Esophagus (tissue), 2 donors: ENCODE results near the gene CCDC106. TPM values are rescaled to one million over a fixed set of nuclear protein-coding genes. Genes with fewer than 3 reads are reported as not detected.

Experiments
- H3K27ac ChIP-seq, 2 donors: one replicate each; pipeline ENCODE4 v1.5.1; 2013; ENCODE audit warnings: low read depth in 2 of 2, mild to moderate bottlenecking in 2 of 2, inconsistent platforms in 1 of 2, low read length in 1 of 2, moderate library complexity in 1 of 2
- H3K27me3 ChIP-seq, 2 donors: one replicate each; pipeline ENCODE4 v1.6.1; 2013; ENCODE audit warnings: low read length in 2 of 2, control low read depth in 1 of 2, mild to moderate bottlenecking in 1 of 2; ENCODE audit not compliant: insufficient read depth in 2 of 2, control insufficient read depth in 1 of 2
- H3K36me3 ChIP-seq, 2 donors: one replicate each; pipeline ENCODE4 v1.6.1; 2013; ENCODE audit warnings: low read length in 1 of 2; ENCODE audit not compliant: control insufficient read depth in 2 of 2, insufficient read depth in 2 of 2
- H3K4me1 ChIP-seq, 2 donors: one replicate each; pipeline ENCODE4 v1.6.1; 2013; ENCODE audit warnings: low read length in 1 of 2; ENCODE audit not compliant: control insufficient read depth in 2 of 2, insufficient read depth in 2 of 2
- H3K4me3 ChIP-seq, 2 donors: one replicate each; pipeline ENCODE4 v1.5.1; 2013; ENCODE audit warnings: low read length in 2 of 2, mild to moderate bottlenecking in 2 of 2, low read depth in 1 of 2, moderate library complexity in 1 of 2
- H3K9me3 ChIP-seq, 2 donors: one replicate each; pipeline ENCODE4 v1.6.1; 2013; ENCODE audit warnings: mild to moderate bottlenecking in 2 of 2, low read depth in 1 of 2, low read length in 1 of 2, moderate library complexity in 1 of 2; ENCODE audit not compliant: control insufficient read depth in 2 of 2, insufficient read depth in 1 of 2
- WGBS, 2 donors: extraction: QIAGEN DNeasy Blood & Tissue Kit; methylation state at CpG; one replicate each; pipeline ENCODE4 v1.1.7; 2013; 5-methylcytosine and 5-hydroxymethylcytosine counted together
- polyA plus RNA-seq, 2 donors: library from polyadenylated mRNA; stranded (reverse); fragments of 200-250 nt; gene quantifications; one replicate each; pipeline ENCODE4 v1.2.3, GENCODE V29; 2013
- donor health status: healthy with polysubstance abuse.
- donor health status: Bipolar disorder and iron deficiency.

The CCDC106 gene
- polyA plus RNA-seq, 2 donors: 5.6 to 9.1 TPM

- 81 to 88% methylated on average over 12 of the region's 12 CpGs for WGBS, 2 donors
- H3K9me3 ChIP-seq: peaks cover 0 to 3% of the 10 kb centered on the region in 2 donors
- H3K4me3 ChIP-seq: no peak overlapping the region
- peaks cover 0 to 11% of the 10 kb centered on the region in 2 donors for H3K4me1 ChIP-seq
- no peak overlapping the region for H3K27ac ChIP-seq
- H3K36me3 ChIP-seq: peaks cover 36 to 84% of the 10 kb centered on the region in 2 donors
- H3K27me3 ChIP-seq: no peaks in the 10 kb centered on the region
Observed at GRCh38 chr19:55666343-55667005, 18.5 kb downstream of the CCDC106 start.

DNA sequence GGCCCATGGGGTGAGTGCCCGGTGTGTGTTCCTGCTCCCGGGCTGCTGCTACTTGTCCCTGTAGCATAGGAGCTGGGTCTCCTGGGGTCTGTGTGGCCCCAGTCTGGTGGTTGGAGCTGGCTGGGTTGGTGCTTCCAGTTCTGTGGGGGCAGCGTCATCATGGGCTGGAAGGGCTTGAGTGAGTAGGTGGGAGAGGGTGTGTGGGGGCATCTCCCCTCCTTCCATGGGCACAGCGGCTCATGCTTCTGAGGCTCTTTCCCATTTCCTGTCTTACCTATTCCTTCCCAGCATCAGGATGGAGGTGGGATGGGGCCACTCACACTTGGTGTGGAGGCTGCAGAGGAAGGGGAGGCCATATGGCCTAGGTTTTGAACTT is 19.0 kb downstream of the CCDC106 start:
- H3K27me3 ChIP-seq: no peaks in the 10 kb centered on the region
- H3K27ac ChIP-seq: peak overlapping the region in 1 of 2 donors; percentile 16
- 88 to 94% methylated on average over 4 of the region's 4 CpGs for WGBS, 2 donors
- peaks cover 0 to 11% of the 10 kb centered on the region in 2 donors for H3K4me1 ChIP-seq
- H3K9me3 ChIP-seq: peaks cover 0 to 3% of the 10 kb centered on the region in 2 donors
- H3K36me3 ChIP-seq: peaks cover 31 to 79% of the 10 kb centered on the region in 2 donors
- H3K4me3 ChIP-seq: no peak overlapping the region

DNA sequence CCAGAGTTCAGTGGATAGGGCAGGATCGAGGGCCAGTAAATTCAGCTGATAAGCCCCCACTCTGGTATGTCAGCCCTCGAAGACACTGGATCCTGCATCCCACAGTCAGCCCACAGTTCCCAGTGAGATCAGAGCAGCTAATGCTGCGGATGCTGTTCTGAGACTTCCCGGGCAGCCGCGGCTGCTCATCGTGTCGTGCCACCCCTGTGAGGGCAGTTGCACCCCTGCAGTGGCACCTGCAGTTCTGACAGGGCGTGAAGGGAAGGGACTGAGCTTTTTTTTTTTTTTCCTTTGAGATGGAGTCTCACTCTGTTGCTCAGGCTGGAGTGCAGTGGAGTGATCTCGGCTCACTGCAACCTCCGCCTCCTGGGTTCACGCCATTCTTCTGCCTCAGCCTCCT is 19.5 kb downstream of the CCDC106 start:
- H3K36me3 ChIP-seq: peaks cover 29 to 76% of the 10 kb centered on the region in 2 donors
- H3K9me3 ChIP-seq: peaks cover 0 to 3% of the 10 kb centered on the region in 2 donors
- H3K4me1 ChIP-seq: peaks cover 0 to 11% of the 10 kb centered on the region in 2 donors
- H3K27me3 ChIP-seq: no peaks in the 10 kb centered on the region
- WGBS, 2 donors: 78 to 83% methylated on average over 12 of the region's 12 CpGs
- peak overlapping the region; percentile 16 to 32 for H3K27ac ChIP-seq
- H3K4me3 ChIP-seq: no peak overlapping the region

- H3K27ac ChIP-seq: peak overlapping the region; percentile 7 to 53
- H3K27me3 ChIP-seq: no peaks in the 10 kb centered on the region
- H3K4me1 ChIP-seq: peaks cover 0 to 11% of the 10 kb centered on the region in 2 donors
- WGBS, 2 donors: 55 to 61% methylated on average over 11 of the region's 11 CpGs
- peaks cover 0 to 3% of the 10 kb centered on the region in 2 donors for H3K9me3 ChIP-seq
- no peak overlapping the region for H3K4me3 ChIP-seq
- H3K36me3 ChIP-seq: peaks cover 26 to 72% of the 10 kb centered on the region in 2 donors
Observed at GRCh38 chr19:55667958-55668357, 19.9 kb downstream of the CCDC106 start.

DNA sequence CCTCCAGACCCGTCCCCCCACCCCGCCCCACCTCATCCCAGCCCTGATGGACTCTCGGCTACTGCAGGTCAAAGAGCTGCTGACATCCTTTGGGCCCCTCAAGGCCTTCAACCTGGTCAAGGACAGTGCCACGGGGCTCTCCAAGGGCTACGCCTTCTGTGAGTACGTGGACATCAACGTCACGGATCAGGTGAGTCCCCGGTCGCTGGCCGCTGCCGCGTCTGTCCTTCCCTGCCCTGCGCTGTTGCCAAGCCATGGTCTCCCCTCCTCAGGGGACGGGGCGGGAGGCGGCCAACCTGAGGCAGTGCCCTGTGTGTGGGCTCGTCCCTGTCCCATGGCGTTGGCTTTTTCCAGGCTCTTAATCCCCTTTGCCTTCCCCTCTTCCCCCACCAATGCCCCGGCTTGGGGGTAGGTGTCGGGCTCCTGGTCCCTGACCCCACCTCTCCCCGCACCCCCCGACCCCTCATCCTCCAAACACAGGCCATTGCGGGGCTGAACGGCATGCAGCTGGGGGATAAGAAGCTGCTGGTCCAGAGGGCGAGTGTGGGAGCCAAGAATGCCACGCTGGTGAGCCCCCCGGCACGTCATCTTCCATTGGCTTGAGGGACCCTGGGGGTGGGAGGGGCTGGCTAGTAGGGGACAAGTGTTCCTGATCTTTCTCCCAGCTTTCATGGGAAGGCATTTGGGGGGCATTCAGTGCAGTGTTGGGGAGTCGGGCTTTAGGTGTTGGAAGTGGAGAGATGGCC is 20.8 kb downstream of the CCDC106 start:
- H3K27ac ChIP-seq: peak overlapping the region; percentile 7 to 53
- H3K36me3 ChIP-seq: peaks cover 18 to 67% of the 10 kb centered on the region in 2 donors

GRCh38 chr19:55669418-55670279 is 21.6 kb downstream of the CCDC106 start:
- H3K27me3 ChIP-seq: no peaks in the 10 kb centered on the region
- peaks cover 14 to 59% of the 10 kb centered on the region in 2 donors for H3K36me3 ChIP-seq
- 86 to 90% methylated on average over 31 to 43 of the region's 43 CpGs for WGBS, 2 donors
- H3K4me3 ChIP-seq: no peak overlapping the region
- H3K9me3 ChIP-seq: peaks cover 0 to 3% of the 10 kb centered on the region in 2 donors
- H3K4me1 ChIP-seq: peaks cover 0 to 11% of the 10 kb centered on the region in 2 donors
- no peak overlapping the region for H3K27ac ChIP-seq

More for the DNA sequence above, 20.8 kb downstream of the CCDC106 start:
- WGBS, 2 donors: 89 to 90% methylated on average over 30 of the region's 30 CpGs
- H3K4me1 ChIP-seq: peaks cover 0 to 11% of the 10 kb centered on the region in 2 donors
- peaks cover 0 to 3% of the 10 kb centered on the region in 2 donors for H3K9me3 ChIP-seq
- no peaks in the 10 kb centered on the region for H3K27me3 ChIP-seq
- no peak overlapping the region for H3K4me3 ChIP-seq

GRCh38 chr19:55670280-55671053 is 22.5 kb downstream of the CCDC106 start:
- 76 to 78% methylated on average over 23 of the region's 23 CpGs for WGBS, 2 donors

GRCh38 chr19:55671054-55671378 is 23.0 kb downstream of the CCDC106 start:
- Histone ChIP-seq H3K4me1 (peaks cover 0 to 11% of the 10 kb centered on the region in 2 donors), H3K27me3 (no peaks in the 10 kb centered on the region)

More at GRCh38 chr19:55670280-55671053, 22.5 kb downstream of the CCDC106 start:
- Histone ChIP-seq H3K4me1 (peaks cover 0 to 11% of the 10 kb centered on the region in 2 donors), H3K36me3 (peaks cover 14 to 55% of the 10 kb centered on the region in 2 donors), H3K9me3 (peaks cover 0 to 3% of the 10 kb centered on the region in 2 donors), H3K27me3 (no peaks in the 10 kb centered on the region), H3K27ac (no peak overlapping the region), H3K4me3 (no peak overlapping the region)

More at GRCh38 chr19:55671054-55671378, 23.0 kb downstream of the CCDC106 start:
- H3K36me3 ChIP-seq: peaks cover 14 to 51% of the 10 kb centered on the region in 2 donors
- WGBS, 2 donors: 65 to 67% methylated on average over 2 of the region's 2 CpGs
- no peak overlapping the region for H3K4me3 ChIP-seq
- H3K27ac ChIP-seq: no peak overlapping the region
- peaks cover 0 to 3% of the 10 kb centered on the region in 2 donors for H3K9me3 ChIP-seq
